Astrocyte of the cerebellum (primary cell): ENCODE data around the gene RBM20.

Source experiments
- DNase-seq: peaks from one replicate; pipeline ENCODE4 v3.0.0-alpha.2; 2011; ENCODE audit warnings: low read depth
- H3K4me3 ChIP-seq: 2 replicates; pipeline ENCODE4 v1.5.1; 2011; ENCODE audit warnings: mild to moderate bottlenecking, low read depth, low read length, moderate library complexity
- CTCF ChIP-seq: IDR thresholded peaks from 2 replicates; pipeline ENCODE4 v1.5.1; 2012; ENCODE audit warnings: low read length, low read depth, moderate library complexity, mild to moderate bottlenecking; ENCODE audit errors: missing control alignments
- in situ Hi-C: cut with HindIII; loops from 2 replicates; pipeline ENCODE4 v1.10.0; 2017; ENCODE audit warnings: low sequenced_read_pairs

RBM20 gene

GRCh38 chr10:110870823-110871297 is 226.7 kb downstream of the RBM20 start:
- DNase-seq = no peak
- TF ChIP-seq CTCF = no peak
- peak overlapping the region; percentile 86 for H3K4me3 ChIP-seq
- in situ Hi-C loops = loop anchor here (5.0 kb wide), 1 partner anchor 84 kb away; no protein-coding TSS in a partner anchor

GRCh38 chr10:110871298-110872084 is 227.4 kb downstream of the RBM20 start, which contains the start of gene PDCD4:
PDCD4 (plus strand) TSS chr10:110871928; CDS start chr10:110876028, 4,100 bp downstream.
- no peak for TF ChIP-seq CTCF
- H3K4me3 ChIP-seq = peak within 1 kb of the TSS; percentile 86
- peak; percentile 95 for DNase-seq
- in situ Hi-C loops = loop anchor here (5.0 kb wide), 1 partner anchor 84 kb away; no protein-coding TSS in a partner anchor

GRCh38 chr10:110872145-110872983 is 228.2 kb downstream of the RBM20 start:
- no peak for DNase-seq
- H3K4me3 ChIP-seq = peak overlapping the region; percentile 86
- TF ChIP-seq CTCF = peak; percentile 31
- in situ Hi-C loops = loop anchor here (5.0 kb wide), 1 partner anchor 85 kb away; no protein-coding TSS in a partner anchor

- DNase-seq = no peak
- in situ Hi-C loops = loop anchor here (5.0 kb wide), 1 partner anchor 86 kb away; no protein-coding TSS in a partner anchor
- TF ChIP-seq CTCF = no peak
- H3K4me3 ChIP-seq = peak overlapping the region; percentile 86
Observed at GRCh38 chr10:110872984-110873923, 229.1 kb downstream of the RBM20 start.

GRCh38 chr10:110873951-110874350 is 229.8 kb downstream of the RBM20 start:
- in situ Hi-C loops = loop anchor here (5.0 kb wide), 1 partner anchor 87 kb away; no protein-coding TSS in a partner anchor

More at GRCh38 chr10:110873951-110874350, 229.8 kb downstream of the RBM20 start:
- no peak for TF ChIP-seq CTCF
- no peak for DNase-seq
- H3K4me3 ChIP-seq = peak overlapping the region; percentile 86
